Left lung (tissue), 14 donors: ENCODE results near the gene EGFL7. TPM values are rescaled to one million over a fixed set of nuclear protein-coding genes. Genes with fewer than 3 reads are reported as not detected.

Experiments used
- ATAC-seq: fragments of 200-7000 bp; cut with Tn5 transposase; one replicate; pipeline ENCODE4 v1.9.1; 2020; ENCODE audit warnings: moderate library complexity
- DNase-seq, 4 donors: peaks; one replicate each; pipeline ENCODE4 v3.0.0-alpha.2; 2013 to 2020
- H3K27ac ChIP-seq, 2 donors: fragments of 200-600 bp; sonication (generic) in 1 of 2; one replicate each; pipeline versions ENCODE4 v1.5.0 to v1.8.0; 2020 to 2021
- H3K27me3 ChIP-seq, 2 donors: fragments of 200-600 bp; sonication (generic) in 1 of 2; one replicate each; pipeline versions ENCODE4 v1.5.0 to v1.8.0; 2020 to 2021
- H3K36me3 ChIP-seq, 2 donors: fragments of 200-600 bp; sonication (generic) in 1 of 2; one replicate each; pipeline versions ENCODE4 v1.5.0 to v1.8.0; 2020 to 2021
- H3K4me1 ChIP-seq, 2 donors: fragments of 200-600 bp; one replicate each; pipeline ENCODE4 v1.8.0; 2021
- H3K4me3 ChIP-seq, 2 donors: fragments of 200-600 bp; sonication (generic) in 1 of 2; one replicate each; pipeline versions ENCODE4 v1.5.0 to v1.8.0; 2020 to 2021; ENCODE audit warnings: mild to moderate bottlenecking in 1 of 2
- H3K9me3 ChIP-seq, 2 donors: fragments of 200-600 bp; sonication (generic) in 1 of 2; one replicate each; pipeline versions ENCODE4 v1.5.0 to v1.8.0; 2020 to 2021
- CTCF ChIP-seq, 2 donors: fragments of 200-600 bp; sonication (generic) in 1 of 2; IDR thresholded peaks; one replicate each; pipeline versions ENCODE4 v1.5.0 to v1.8.0; 2021; ENCODE audit warnings: antibody characterized with exemption in 2 of 2
- intact Hi-C, 2 donors: fragments of 100-400 bp; cut with DNase I; formaldehyde crosslinking; loops; one replicate each; pipeline versions ENCODE4 v1.11.2 to v1.14.2; 2022
- long read RNA-seq, 12 donors: library from polyadenylated mRNA in 2 of 12; unstranded in 2 of 12; transcript quantifications; one replicate each; pipeline ENCODE4 v2.0.0 and lab custom pipeline, GENCODE V29; 2019 to 2026
- polyA plus RNA-seq, 6 donors: library from polyadenylated mRNA; unstranded; fragments of 120-200 nt; gene quantifications; one replicate each; pipeline ENCODE4 v1.2.1, GENCODE V29; 2013; ENCODE audit not compliant: insufficient read length in 6 of 6
- total RNA-seq, 2 donors: library from RNA; stranded (reverse); fragmentation: NEBNext Ultra II Directional; extraction: Animal tissue kit (Norgen Biotek cat#: 25700); gene quantifications; one replicate each; pipeline ENCODE4 v1.2.1, GENCODE V29; 2021
- donor health status: DM: no; HTN: yes; CAD: no.
- donor health status: DM: no; HTN: no; CAD: no.

The EGFL7 gene
- total RNA-seq (100 to 1,000 TPM; 105 to 165 TPM), polyA plus RNA-seq (100 to 1,000 TPM in 2 of 6 donors, 10 to 100 TPM in 4; 65.7 to 139 (median 90.9) TPM)
- long read RNA-seq, donor 1, transcript EGFL7-204 (10 exons, 1,529 nt) = major isoform, 27 of 81 reads
- long read RNA-seq, donor 1, transcript EGFL7-202 (9 exons, 1,282 nt) = minor isoform, 11 of 81 reads
- long read RNA-seq, donor 1, partial matches to known transcripts = 31 of 81 reads
- long read RNA-seq, donor 1, other reads (novel, unspliced or antisense) = 11 of 81 reads
- long read RNA-seq, donor 2, transcript EGFL7-202 (9 exons, 1,282 nt) = minor isoform, 8 of 142 reads
- long read RNA-seq, donor 2, transcript EGFL7-204 (10 exons, 1,529 nt) = major isoform, 29 of 142 reads
- long read RNA-seq, donor 2, partial matches to known transcripts = 105 of 142 reads
- long read RNA-seq, donor 2, other reads (novel, unspliced or antisense) = 0 of 142 reads
- long read RNA-seq, donor 3, transcript EGFL7-202 (9 exons, 1,282 nt) = minor isoform, 6 of 64 reads
- long read RNA-seq, donor 3, transcript EGFL7-204 (10 exons, 1,529 nt) = major isoform, 30 of 64 reads
- long read RNA-seq, donor 3, partial matches to known transcripts = 14 of 64 reads
- long read RNA-seq, donor 3, other reads (novel, unspliced or antisense) = 11 of 64 reads
- long read RNA-seq, donor 4, transcript EGFL7-202 (9 exons, 1,282 nt) = major isoform, 16 of 84 reads
- long read RNA-seq, donor 4, transcript EGFL7-204 (10 exons, 1,529 nt) = major isoform, 16 of 84 reads
- long read RNA-seq, donor 4, partial matches to known transcripts = 19 of 84 reads
- long read RNA-seq, donor 4, other reads (novel, unspliced or antisense) = 31 of 84 reads
- long read RNA-seq, donor 5, transcript EGFL7-204 (10 exons, 1,529 nt) = major isoform, 27 of 69 reads
- long read RNA-seq, donor 5, partial matches to known transcripts = 29 of 69 reads
- long read RNA-seq, donor 5, other reads (novel, unspliced or antisense) = 7 of 69 reads
- long read RNA-seq, donor 6, transcript EGFL7-202 (9 exons, 1,282 nt) = minor isoform, 16 of 120 reads
- long read RNA-seq, donor 6, transcript EGFL7-204 (10 exons, 1,529 nt) = major isoform, 34 of 120 reads
- long read RNA-seq, donor 6, partial matches to known transcripts = 46 of 120 reads
- long read RNA-seq, donor 6, other reads (novel, unspliced or antisense) = 22 of 120 reads
- long read RNA-seq, donor 7, transcript EGFL7-204 (10 exons, 1,529 nt) = major isoform, 27 of 84 reads
- long read RNA-seq, donor 7, partial matches to known transcripts = 33 of 84 reads
- long read RNA-seq, donor 7, other reads (novel, unspliced or antisense) = 22 of 84 reads
- long read RNA-seq, donor 8, transcript EGFL7-202 (9 exons, 1,282 nt) = minor isoform, 7 of 90 reads
- long read RNA-seq, donor 8, transcript EGFL7-204 (10 exons, 1,529 nt) = major isoform, 25 of 90 reads
- long read RNA-seq, donor 8, partial matches to known transcripts = 37 of 90 reads
- long read RNA-seq, donor 8, other reads (novel, unspliced or antisense) = 21 of 90 reads
- long read RNA-seq, donor 9 = 0 reads
- long read RNA-seq, donor 10, transcript EGFL7-203 (10 exons, 2,125 nt) = minor isoform, 7 of 147 reads
- long read RNA-seq, donor 10, transcript EGFL7-204 (10 exons, 1,529 nt) = minor isoform, 36 of 147 reads
- long read RNA-seq, donor 10, transcript EGFL7-202 (9 exons, 1,282 nt) = major isoform, 41 of 147 reads
- long read RNA-seq, donor 10, partial matches to known transcripts = 28 of 147 reads
- long read RNA-seq, donor 10, other reads (novel, unspliced or antisense) = 34 of 147 reads
- long read RNA-seq, donor 11, transcript EGFL7-202 (9 exons, 1,282 nt) = major isoform, 9 of 21 reads
- long read RNA-seq, donor 11, partial matches to known transcripts = 8 of 21 reads
- long read RNA-seq, donor 11, other reads (novel, unspliced or antisense) = 0 of 21 reads
- long read RNA-seq, donor 12, transcript EGFL7-202 (9 exons, 1,282 nt) = minor isoform, 6 of 49 reads
- long read RNA-seq, donor 12, transcript EGFL7-204 (10 exons, 1,529 nt) = major isoform, 17 of 49 reads
- long read RNA-seq, donor 12, partial matches to known transcripts = 19 of 49 reads
- long read RNA-seq, donor 12, other reads (novel, unspliced or antisense) = 5 of 49 reads

GRCh38 chr9:136662656-136663581, at the start of gene EGFL7:
Gene EGFL7, plus strand, starts transcription at chr9:136662916. Its CDS starts 5,367 bp downstream, at chr9:136668283.
- ATAC-seq (peak; percentile 10), DNase-seq (peak in 1 of 4 donors; percentile 61)
- no peak for TF ChIP-seq CTCF (IDR thresholded peaks at IDR 0.05)
- intact Hi-C loops = no loop called here
- Histone ChIP-seq H3K36me3 (peaks cover 0 to 5% of the 10 kb centered on the region in 2 donors), H3K4me3 (peak within 1 kb of the TSS; percentile 27 to 45), H3K4me1 (peaks cover 0 to 32% of the 10 kb centered on the region in 2 donors), H3K9me3 (no peaks in the 10 kb centered on the region), H3K27me3 (peaks cover 0 to 96% of the 10 kb centered on the region in 2 donors), H3K27ac (peak within 1 kb of the TSS; percentile 85 to 87)

- H3K27ac ChIP-seq = peak overlapping the region in 1 of 2 donors; percentile 36
- ATAC-seq (no peak), DNase-seq (no peak)
- peaks cover 12 to 50% of the 10 kb centered on the region in 2 donors for H3K4me1 ChIP-seq
- intact Hi-C loops = loop anchor here in 1 of 2 donors (10.0 kb wide), 1 partner anchor 69 kb away; the partner anchor contains the start of gene NOTCH1
- no peaks in the 10 kb centered on the region for H3K36me3 ChIP-seq
- H3K9me3 ChIP-seq = no peaks in the 10 kb centered on the region
- no peak for TF ChIP-seq CTCF (IDR thresholded peaks at IDR 0.05)
- no peak overlapping the region for H3K4me3 ChIP-seq
- no peaks in the 10 kb centered on the region for H3K27me3 ChIP-seq
Observed at GRCh38 chr9:136613824-136614371, 48.8 kb upstream of the EGFL7 start.

- Histone ChIP-seq H3K4me3 (no peak overlapping the region), H3K36me3 (no peaks in the 10 kb centered on the region), H3K27ac (peak overlapping the region; percentile 34 to 36), H3K27me3 (no peaks in the 10 kb centered on the region), H3K4me1 (peaks cover 14 to 56% of the 10 kb centered on the region in 2 donors), H3K9me3 (no peaks in the 10 kb centered on the region)
- ATAC-seq (peak; percentile 44), DNase-seq (peak in 1 of 4 donors; percentile 57)
- TF ChIP-seq CTCF (IDR thresholded peaks at IDR 0.05) = no peak
- intact Hi-C loops = loop anchor here in 1 of 2 donors (10.0 kb wide), 1 partner anchor 70 kb away; the partner anchor contains the start of gene NOTCH1
Observed at GRCh38 chr9:136614372-136614922, 48.3 kb upstream of the EGFL7 start.
